Measurements from ENCODE around the gene MPHOSPH10.
"Not testable (repeated sequence)": the region's sequence is repeated elsewhere in the genome, so short reads cannot be mapped to it uniquely, and the experiment has no call there.

Gene MPHOSPH10, protein sequence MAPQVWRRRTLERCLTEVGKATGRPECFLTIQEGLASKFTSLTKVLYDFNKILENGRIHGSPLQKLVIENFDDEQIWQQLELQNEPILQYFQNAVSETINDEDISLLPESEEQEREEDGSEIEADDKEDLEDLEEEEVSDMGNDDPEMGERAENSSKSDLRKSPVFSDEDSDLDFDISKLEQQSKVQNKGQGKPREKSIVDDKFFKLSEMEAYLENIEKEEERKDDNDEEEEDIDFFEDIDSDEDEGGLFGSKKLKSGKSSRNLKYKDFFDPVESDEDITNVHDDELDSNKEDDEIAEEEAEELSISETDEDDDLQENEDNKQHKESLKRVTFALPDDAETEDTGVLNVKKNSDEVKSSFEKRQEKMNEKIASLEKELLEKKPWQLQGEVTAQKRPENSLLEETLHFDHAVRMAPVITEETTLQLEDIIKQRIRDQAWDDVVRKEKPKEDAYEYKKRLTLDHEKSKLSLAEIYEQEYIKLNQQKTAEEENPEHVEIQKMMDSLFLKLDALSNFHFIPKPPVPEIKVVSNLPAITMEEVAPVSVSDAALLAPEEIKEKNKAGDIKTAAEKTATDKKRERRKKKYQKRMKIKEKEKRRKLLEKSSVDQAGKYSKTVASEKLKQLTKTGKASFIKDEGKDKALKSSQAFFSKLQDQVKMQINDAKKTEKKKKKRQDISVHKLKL

DNA sequence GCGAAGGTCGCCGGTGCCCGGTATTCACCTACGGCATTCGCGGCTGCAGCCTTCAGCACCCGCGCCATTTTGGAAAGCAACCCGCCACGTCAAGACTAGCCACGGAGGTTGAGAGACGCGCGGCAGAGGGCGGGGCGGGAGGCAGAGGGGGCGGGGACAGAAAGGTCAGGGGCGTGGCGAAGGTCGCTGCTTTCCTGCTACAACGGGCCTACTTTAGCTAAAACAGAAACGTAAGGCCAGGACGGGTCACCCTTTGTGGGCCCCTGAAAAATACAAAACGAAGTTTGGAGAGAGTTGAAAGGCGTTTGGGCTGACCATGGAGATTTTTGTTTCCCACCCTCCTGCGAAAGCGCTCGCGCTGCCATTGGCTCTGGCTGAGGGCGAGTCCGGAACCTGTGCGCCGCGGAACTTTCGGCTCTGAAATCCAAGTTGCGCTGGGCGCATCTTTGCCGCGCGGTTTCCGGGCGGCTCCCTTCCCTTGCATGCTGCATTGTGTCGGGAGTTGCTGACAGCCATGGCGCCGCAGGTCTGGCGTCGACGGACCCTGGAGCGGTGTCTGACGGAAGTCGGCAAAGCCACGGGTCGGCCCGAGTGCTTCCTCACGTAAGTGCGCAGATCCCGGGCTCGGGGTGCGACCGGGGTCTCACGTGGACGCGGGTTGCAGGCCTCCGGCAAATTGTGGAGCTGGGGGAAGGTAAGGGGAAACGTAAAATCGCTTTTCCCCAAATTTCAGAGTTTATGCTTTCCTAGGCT lies at the start of gene MPHOSPH10, which contains the start of gene MCEE:
Gene MPHOSPH10 (plus strand): TSS at position 483 of the 753 bp plus-strand sequence. CDS start 32 bp downstream, at position 515.
Gene MCEE (minus strand): TSS at position 78 of the 753 bp plus-strand sequence. CDS start 10 bp downstream, at position 68.
- Histone ChIP-seq H3K4me3 (ENCODE audit: low read depth, low read length, poor library complexity, severe bottlenecking) (peak within 1 kb of the TSS; percentile 78), H2AFZ (ENCODE audit: low read length) (peak within 1 kb of the TSS; percentile 14; the same call in 1 of the 2 replicates), H3K4me2 (ENCODE audit: low read length) (peak within 1 kb of the TSS; percentile 84), H4K20me1 (ENCODE audit: insufficient read depth, low read length) (no peaks in the 10 kb centered on the region), H3F3A (ENCODE audit: insufficient read depth, low read length) (no peaks in the 10 kb centered on the region), H3K9ac (ENCODE audit: low read length) (peak within 1 kb of the TSS; percentile 95), H3K79me2 (ENCODE audit: insufficient read depth, low read length) (peaks cover 37% of the 10 kb centered on the region), H3K9me3 (ENCODE audit: low read length) (no peaks in the 10 kb centered on the region), H3K36me3 (ENCODE audit: insufficient read depth, low read length) (peaks cover 33% of the 10 kb centered on the region), H3K9me2 (ENCODE audit: low read depth, low read length) (no peaks in the 10 kb centered on the region), H3K27ac (ENCODE audit: low read depth, low read length, poor library complexity, severe bottlenecking) (peak within 1 kb of the TSS; percentile 57), H3K4me1 (ENCODE audit: insufficient read depth, low read length, severe bottlenecking) (peaks cover 42% of the 10 kb centered on the region), H3K27me3 (ENCODE audit: insufficient read depth, low read length) (no peaks in the 10 kb centered on the region)
- TF ChIP-seq EZH2 (IDR thresholded peaks at IDR 0.05; ENCODE audit: borderline replicate concordance, low read length), result no peak
- TF ChIP-seq, protein P1, sequence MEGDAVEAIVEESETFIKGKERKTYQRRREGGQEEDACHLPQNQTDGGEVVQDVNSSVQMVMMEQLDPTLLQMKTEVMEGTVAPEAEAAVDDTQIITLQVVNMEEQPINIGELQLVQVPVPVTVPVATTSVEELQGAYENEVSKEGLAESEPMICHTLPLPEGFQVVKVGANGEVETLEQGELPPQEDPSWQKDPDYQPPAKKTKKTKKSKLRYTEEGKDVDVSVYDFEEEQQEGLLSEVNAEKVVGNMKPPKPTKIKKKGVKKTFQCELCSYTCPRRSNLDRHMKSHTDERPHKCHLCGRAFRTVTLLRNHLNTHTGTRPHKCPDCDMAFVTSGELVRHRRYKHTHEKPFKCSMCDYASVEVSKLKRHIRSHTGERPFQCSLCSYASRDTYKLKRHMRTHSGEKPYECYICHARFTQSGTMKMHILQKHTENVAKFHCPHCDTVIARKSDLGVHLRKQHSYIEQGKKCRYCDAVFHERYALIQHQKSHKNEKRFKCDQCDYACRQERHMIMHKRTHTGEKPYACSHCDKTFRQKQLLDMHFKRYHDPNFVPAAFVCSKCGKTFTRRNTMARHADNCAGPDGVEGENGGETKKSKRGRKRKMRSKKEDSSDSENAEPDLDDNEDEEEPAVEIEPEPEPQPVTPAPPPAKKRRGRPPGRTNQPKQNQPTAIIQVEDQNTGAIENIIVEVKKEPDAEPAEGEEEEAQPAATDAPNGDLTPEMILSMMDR (IDR thresholded peaks at IDR 0.05; ENCODE audit: low read length), result no peak

DNA sequence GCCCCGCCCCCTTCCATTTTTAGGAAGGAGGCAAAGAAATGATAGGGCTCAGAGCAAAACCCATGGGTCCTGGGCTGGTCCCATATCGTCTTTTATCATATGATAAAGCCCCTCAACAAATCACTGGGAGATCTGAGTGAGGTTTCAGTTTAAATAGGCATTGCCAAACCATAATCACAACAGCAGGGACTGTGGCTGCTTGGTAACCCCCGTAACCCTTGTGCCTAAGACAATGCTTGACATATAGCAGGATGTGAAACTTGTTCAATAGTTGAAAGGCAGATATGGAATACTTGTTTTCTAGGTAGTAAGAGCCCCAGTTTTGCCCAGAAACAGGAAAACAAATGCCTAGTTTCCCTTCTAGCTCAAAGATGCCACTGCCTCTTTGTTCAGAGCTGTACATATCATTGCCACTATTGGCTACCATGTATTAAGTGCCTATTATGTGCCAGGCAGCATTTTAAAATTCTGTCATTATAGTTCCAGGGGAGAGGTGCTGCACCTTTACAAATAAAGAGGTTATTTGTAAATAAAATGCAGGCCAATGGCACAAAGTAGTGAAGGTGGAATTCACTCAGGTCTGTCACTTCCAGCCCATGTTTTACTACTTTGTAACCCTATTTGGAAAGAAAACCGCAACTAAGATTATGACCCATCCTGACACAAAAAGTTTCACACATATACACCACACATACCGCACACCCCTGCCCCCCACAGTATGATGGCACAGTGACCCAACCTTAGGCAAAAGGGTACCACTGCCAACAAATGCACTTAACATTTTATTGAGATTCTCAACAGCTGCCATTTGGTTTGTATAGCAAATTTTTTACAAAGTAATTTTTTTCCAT lies 47.8 kb upstream of the MPHOSPH10 start:
- no peaks in the 10 kb centered on the region for H4K20me1 ChIP-seq (ENCODE audit: insufficient read depth, low read length)
- no peak overlapping the region for H2AFZ ChIP-seq (ENCODE audit: low read length)
- H3K9ac ChIP-seq (ENCODE audit: low read length), result no peak overlapping the region
- H3K4me3 ChIP-seq (ENCODE audit: low read depth, low read length, poor library complexity, severe bottlenecking), result no peak overlapping the region
- H3K27me3 ChIP-seq (ENCODE audit: insufficient read depth, low read length), result no peaks in the 10 kb centered on the region
- no peaks in the 10 kb centered on the region for H3F3A ChIP-seq (ENCODE audit: insufficient read depth, low read length)
- H3K79me2 ChIP-seq (ENCODE audit: insufficient read depth, low read length), result no peaks in the 10 kb centered on the region
- TF ChIP-seq, protein P1 (IDR thresholded peaks at IDR 0.05; ENCODE audit: low read length), result no peak
- no peak for TF ChIP-seq EZH2 (IDR thresholded peaks at IDR 0.05; ENCODE audit: borderline replicate concordance, low read length)
- no peaks in the 10 kb centered on the region for H3K4me1 ChIP-seq (ENCODE audit: insufficient read depth, low read length, severe bottlenecking)
- H3K27ac ChIP-seq (ENCODE audit: low read depth, low read length, poor library complexity, severe bottlenecking), result no peak overlapping the region
- H3K9me2 ChIP-seq (ENCODE audit: low read depth, low read length), result no peaks in the 10 kb centered on the region
- no peak overlapping the region for H3K4me2 ChIP-seq (ENCODE audit: low read length)
- no peaks in the 10 kb centered on the region for H3K9me3 ChIP-seq (ENCODE audit: low read length)
- peaks cover 15% of the 10 kb centered on the region for H3K36me3 ChIP-seq (ENCODE audit: insufficient read depth, low read length)

DNA sequence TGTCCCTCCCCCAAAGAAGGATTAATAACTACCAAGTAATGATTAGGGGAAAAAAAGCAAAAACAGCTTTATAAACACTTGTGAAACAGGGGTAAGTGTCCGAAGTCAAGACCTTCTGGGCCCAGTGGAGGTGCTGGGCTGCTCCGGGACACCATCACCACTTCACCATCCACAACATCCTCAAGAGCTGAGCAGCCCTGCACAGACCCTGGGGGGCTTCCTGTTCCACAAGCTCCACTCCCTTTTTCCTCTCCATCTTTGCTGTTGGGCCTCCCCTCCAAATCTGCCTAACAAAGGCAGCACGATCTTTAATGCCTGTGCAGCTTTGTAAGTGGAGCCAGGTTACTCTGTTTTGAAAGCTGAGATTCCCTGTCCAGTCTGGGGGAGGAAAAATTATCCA lies 47.1 kb upstream of the MPHOSPH10 start:
- H3K4me1 ChIP-seq (ENCODE audit: insufficient read depth, low read length, severe bottlenecking); H3K79me2 ChIP-seq (ENCODE audit: insufficient read depth, low read length); H3K9me2 ChIP-seq (ENCODE audit: low read depth, low read length); H3K9ac ChIP-seq (ENCODE audit: low read length); H3K4me2 ChIP-seq (ENCODE audit: low read length); H4K20me1 ChIP-seq (ENCODE audit: insufficient read depth, low read length); H3K27ac ChIP-seq (ENCODE audit: low read depth, low read length, poor library complexity, severe bottlenecking); H3K9me3 ChIP-seq (ENCODE audit: low read length); H2AFZ ChIP-seq (ENCODE audit: low read length); H3K27me3 ChIP-seq (ENCODE audit: insufficient read depth, low read length); H3K36me3 ChIP-seq (ENCODE audit: insufficient read depth, low read length); H3F3A ChIP-seq (ENCODE audit: insufficient read depth, low read length); H3K4me3 ChIP-seq (ENCODE audit: low read depth, low read length, poor library complexity, severe bottlenecking): not testable (repeated sequence)

DNA sequence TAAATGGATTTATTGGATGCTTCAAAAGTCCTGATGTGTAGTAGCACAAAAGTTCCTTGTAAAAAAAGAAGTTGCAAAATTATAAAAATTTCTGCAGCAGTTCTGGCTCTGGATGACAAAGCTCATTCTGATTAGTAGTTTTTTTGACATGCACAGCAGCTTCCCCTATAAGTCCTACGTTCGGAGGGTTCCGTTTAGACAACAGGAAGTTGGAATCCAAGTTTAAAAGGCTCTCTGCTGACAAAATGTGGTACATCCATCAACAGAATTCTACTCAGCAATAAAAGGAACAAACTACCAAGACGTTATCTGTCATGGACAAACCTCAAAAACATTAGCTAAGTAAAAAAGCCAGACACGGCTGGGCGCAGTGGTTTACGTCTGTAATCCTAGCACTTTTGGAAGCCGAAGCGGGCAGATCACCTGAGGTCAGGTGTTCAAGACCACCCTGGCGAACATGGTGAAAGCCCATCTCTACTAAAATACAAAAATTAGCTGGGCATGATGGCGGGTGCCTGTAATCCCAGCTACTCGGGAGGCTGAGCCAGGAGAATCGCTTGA lies 46.6 kb upstream of the MPHOSPH10 start:
- H3K27ac ChIP-seq (ENCODE audit: low read depth, low read length, poor library complexity, severe bottlenecking); H3K79me2 ChIP-seq (ENCODE audit: insufficient read depth, low read length); H3F3A ChIP-seq (ENCODE audit: insufficient read depth, low read length); H3K4me3 ChIP-seq (ENCODE audit: low read depth, low read length, poor library complexity, severe bottlenecking); H4K20me1 ChIP-seq (ENCODE audit: insufficient read depth, low read length); H3K27me3 ChIP-seq (ENCODE audit: insufficient read depth, low read length); H3K9me2 ChIP-seq (ENCODE audit: low read depth, low read length); H3K9ac ChIP-seq (ENCODE audit: low read length); H2AFZ ChIP-seq (ENCODE audit: low read length); H3K4me1 ChIP-seq (ENCODE audit: insufficient read depth, low read length, severe bottlenecking); H3K9me3 ChIP-seq (ENCODE audit: low read length); H3K36me3 ChIP-seq (ENCODE audit: insufficient read depth, low read length); H3K4me2 ChIP-seq (ENCODE audit: low read length): not testable (repeated sequence)
